ENCODE results near the gene KMT2D. TPM values are rescaled to one million over a fixed set of nuclear protein-coding genes. Genes with fewer than 3 reads are reported as not detected.

KMT2D gene
- total and polyA plus RNA-seq, 2 of the 8 experiments (the other 6 are each of a cell fraction or from before 2014, with no cell fraction given) = 9.1 to 86.3 TPM

DNA sequence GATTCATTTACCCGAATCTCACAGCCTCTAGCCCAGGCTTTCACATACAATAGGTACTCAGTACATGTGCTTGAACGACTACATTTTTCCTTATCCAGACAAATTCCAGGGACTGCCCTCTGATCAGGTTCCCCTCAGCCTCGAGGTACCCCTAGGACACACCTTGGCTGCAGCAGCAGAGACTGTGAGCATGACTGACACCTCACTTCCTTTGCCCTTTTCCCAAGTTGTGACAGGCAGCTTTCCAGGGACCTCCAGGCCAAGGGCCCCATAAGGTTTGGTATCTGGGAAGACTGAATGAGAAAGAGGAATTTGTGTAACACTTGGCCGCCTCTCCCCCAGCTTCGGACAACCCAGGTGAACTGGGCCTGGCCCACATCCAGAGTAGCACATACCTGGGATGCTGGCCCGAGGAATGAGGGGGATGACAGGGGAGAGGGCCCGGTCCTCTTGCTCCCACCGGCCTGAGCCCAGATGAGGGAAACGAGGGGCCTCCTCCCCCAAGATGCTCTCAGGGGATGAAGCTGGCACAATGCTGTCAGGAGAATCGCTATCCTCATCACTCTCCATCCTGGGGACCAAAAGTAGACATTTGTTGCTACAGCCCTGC is 31.8 kb downstream of the KMT2D start:
- H3K56ac ChIP-seq (replicated peaks; ENCODE audit: insufficient read length, low read depth, low read length) = no peak overlapping the region
- no peak overlapping the region for H2AK5ac ChIP-seq (ENCODE audit: low read depth, low read length)
- 95% methylated on average over 10 of the region's 10 CpGs; no CpG with 5 or more reads in 1 of the 2 experiments for WGBS, 2 experiments (ENCODE audit: extremely low coverage in 1 of 2, insufficient coverage in 1 of 2, insufficient read length in 1 of 2, insufficient replicate concordance in 2 of 2, low coverage in 1 of 2, low lambda C conversion rate in 2 of 2, missing lambda C conversion rate in 1 of 2)
- no peaks in the 10 kb centered on the region; the same call in 1 of the 2 replicates for H3K79me1 ChIP-seq (ENCODE audit: low read depth, low read length)
- H2BK15ac ChIP-seq (ENCODE audit: low read length) = no peak overlapping the region
- H2BK12ac ChIP-seq (ENCODE audit: low read depth, low read length) = no peak overlapping the region
- ChIA-PET POLR2A (ENCODE audit: partially characterized antibody) (interaction anchor here (1.4 to 22.2 kb wide), 5 partner anchors 9 to 36 kb away, joined by 3 to 339 read pairs (median 9); partner anchors contain the start of genes KMT2D and PRKAG1), CTCF (ENCODE audit: partially characterized antibody) (interaction anchor here (0.7 to 4.9 kb wide), 7 partner anchors 9 to 41 kb away, joined by 3 to 43 read pairs (median 5); no protein-coding TSS in a partner anchor)
- H4K5ac ChIP-seq (ENCODE audit: insufficient read length, low read depth, low read length) = no peak overlapping the region
- H3K4me1 ChIP-seq (replicated peaks in 1 of 4; ENCODE audit: control insufficient read depth in 3 of 4, insufficient read depth in 4 of 4, low read length in 3 of 4) = no peaks in the 10 kb centered on the region
- no peak overlapping the region for H2BK20ac ChIP-seq (ENCODE audit: low read length)
- H3K36me3 ChIP-seq (ENCODE audit: control insufficient read depth in 2 of 4, insufficient read depth in 4 of 4, low read length in 3 of 4) = peaks cover 46 to 84% (median 72%) of the 10 kb centered on the region in 4 experiments; a peak in 7 of 8 replicates
- peaks cover 4 to 11% of the 10 kb centered on the region in 2 experiments for H4K20me1 ChIP-seq (replicated peaks in 1 of 2; ENCODE audit: control insufficient read depth in 1 of 2, insufficient read depth in 2 of 2, low read length in 2 of 2)
- H3K79me2 ChIP-seq (ENCODE audit: control insufficient read depth in 1 of 2, insufficient read depth in 2 of 2, low read length in 2 of 2) = no peaks in the 10 kb centered on the region
- H3K18ac ChIP-seq (ENCODE audit: extremely low read depth, low read length) = no peak overlapping the region
- H3K23me2 ChIP-seq (ENCODE audit: low read depth, low read length) = no peaks in the 10 kb centered on the region
- TF ChIP-seq CEBPB (IDR thresholded peaks at IDR 0.05; ENCODE audit: low read depth, low read length) (no peak), SP2 (IDR thresholded peaks at IDR 0.05; ENCODE audit: low read length) (no peak), FOSL1 (IDR thresholded peaks at IDR 0.05; ENCODE audit: insufficient read depth, low read depth, low read length) (no peak)
- H2BK120ac ChIP-seq (replicated peaks; ENCODE audit: low read depth, low read length) = no peak overlapping the region
- no peak overlapping the region for H3K14ac ChIP-seq (ENCODE audit: insufficient read length)
- no peaks in the 10 kb centered on the region for H3K27me3 ChIP-seq (replicated peaks in 1 of 4; ENCODE audit: control insufficient read depth in 3 of 4, extremely low read depth in 1 of 4, insufficient read depth in 3 of 4, low read length in 3 of 4)
- no peak for DNase-seq (ENCODE audit: low read depth in 1 of 2, low spot score in 2 of 2)
- no peak overlapping the region for H2BK5ac ChIP-seq (ENCODE audit: low read depth, low read length)
- H3K4ac ChIP-seq (replicated peaks; ENCODE audit: insufficient read length, low read depth, low read length) = no peak overlapping the region
- FAIRE-seq = no peak
- no peak overlapping the region for H4K8ac ChIP-seq (ENCODE audit: extremely low read depth, insufficient read depth, low read length)
- no peak overlapping the region for H3K4me3 ChIP-seq (ENCODE audit: extremely low read depth in 1 of 4, insufficient read depth in 2 of 4, low read depth in 3 of 4, low read length in 4 of 4)
- H3K27ac ChIP-seq (ENCODE audit: low read depth, low read length) = no peak overlapping the region
- H4K91ac ChIP-seq (replicated peaks; ENCODE audit: insufficient read length, low read length) = no peak overlapping the region
- no peak overlapping the region for H3K23ac ChIP-seq (ENCODE audit: insufficient read length)
- no peak overlapping the region for H3K9ac ChIP-seq (replicated peaks in 1 of 4; ENCODE audit: extremely low read depth in 1 of 4, low read depth in 3 of 4, low read length in 3 of 4)
- no peak overlapping the region for H3K4me2 ChIP-seq (ENCODE audit: insufficient read depth in 1 of 2, low read depth in 2 of 2, low read length in 2 of 2)
- no peaks in the 10 kb centered on the region for H3K9me3 ChIP-seq (ENCODE audit: insufficient read depth in 2 of 2, low read depth in 1 of 2, low read length in 1 of 2)
- no peak overlapping the region for H2AFZ ChIP-seq (ENCODE audit: low read length)

Data from H1 (cell line).